ENCODE measurements around the gene ZDHHC3.
"Not testable (repeated sequence)": the region's sequence is repeated elsewhere in the genome, so short reads cannot be mapped to it uniquely, and the experiment has no call there.

ZDHHC3 gene

DNA sequence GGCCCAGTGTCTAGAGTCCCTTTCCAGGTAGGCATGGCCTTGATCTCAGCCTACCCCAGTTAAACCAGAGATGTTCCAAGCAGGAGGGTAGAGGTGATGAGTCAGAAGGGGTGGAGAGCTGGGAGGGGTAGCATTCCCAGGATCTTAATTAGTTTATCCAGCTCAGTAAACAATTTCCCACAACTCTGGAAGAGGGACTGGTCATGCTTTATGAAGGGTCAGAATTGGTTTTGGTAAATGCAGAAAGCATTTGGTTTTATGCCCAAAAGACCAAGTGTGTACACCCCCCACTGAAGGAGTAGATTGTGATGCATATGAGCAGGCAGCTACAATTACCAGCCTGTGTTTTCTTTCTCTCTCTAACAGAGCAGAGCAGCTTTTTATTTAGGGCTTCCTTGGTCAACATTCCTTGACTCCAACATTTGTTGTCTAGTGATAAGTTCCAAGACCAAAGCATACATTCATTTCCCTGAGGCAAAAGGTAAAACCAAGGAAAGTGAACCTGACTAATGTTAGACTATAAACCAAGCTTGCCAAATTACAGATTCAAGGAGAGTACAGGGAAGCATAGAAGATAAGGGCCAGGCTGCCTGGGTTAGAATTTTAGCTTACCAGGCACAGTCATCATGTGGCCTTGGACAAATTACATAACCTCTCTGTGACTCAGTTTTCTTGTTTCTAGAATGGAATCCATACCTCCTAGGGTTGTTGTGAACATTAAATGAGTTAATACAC lies 17.7 kb upstream of the ZDHHC3 start:
- DNase-seq: no peak

DNA sequence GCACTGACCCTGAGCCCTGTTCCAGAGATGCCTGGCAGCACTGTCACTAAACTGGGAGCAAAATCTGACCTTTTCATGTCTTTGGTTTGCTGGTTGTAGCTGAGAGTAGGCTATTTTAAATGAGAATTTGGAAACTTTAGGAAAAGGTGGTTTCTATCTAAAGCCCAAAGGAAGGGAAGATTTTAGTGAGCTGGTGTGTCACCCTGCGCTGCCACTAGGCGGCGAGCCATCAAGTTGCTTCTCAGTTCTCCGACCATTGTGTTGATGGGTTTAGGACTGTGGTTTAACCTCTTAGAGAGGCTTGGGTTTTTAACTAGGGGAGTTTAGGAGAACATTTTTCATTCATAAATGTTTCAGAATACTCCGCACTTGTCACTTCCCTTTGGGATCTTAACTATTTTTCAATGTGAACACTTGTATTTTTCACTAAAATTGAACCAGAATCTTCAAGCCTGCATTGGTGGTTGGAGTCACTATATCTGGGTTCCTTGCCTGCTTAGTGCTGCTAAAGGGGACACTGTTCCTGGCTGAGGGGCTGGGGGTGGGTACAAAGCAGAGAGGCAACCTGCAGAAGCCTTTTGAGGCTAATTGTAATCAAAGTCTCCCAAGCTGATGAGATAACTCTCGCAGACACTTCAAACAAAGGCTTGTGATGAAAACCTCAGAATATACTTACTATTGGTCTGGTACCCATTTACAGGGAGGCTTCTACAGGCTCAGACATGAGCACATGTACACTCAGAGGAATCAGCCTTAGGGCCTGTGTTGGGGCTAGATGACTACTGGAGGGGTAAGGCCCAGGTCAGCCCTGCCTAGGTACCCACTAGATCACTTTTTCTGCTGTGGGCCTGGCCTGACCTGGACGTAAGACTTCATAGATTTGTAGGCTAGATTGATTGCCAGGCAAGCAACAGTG lies 16.8 kb upstream of the ZDHHC3 start:
- DNase-seq: peak; percentile 28

DNA sequence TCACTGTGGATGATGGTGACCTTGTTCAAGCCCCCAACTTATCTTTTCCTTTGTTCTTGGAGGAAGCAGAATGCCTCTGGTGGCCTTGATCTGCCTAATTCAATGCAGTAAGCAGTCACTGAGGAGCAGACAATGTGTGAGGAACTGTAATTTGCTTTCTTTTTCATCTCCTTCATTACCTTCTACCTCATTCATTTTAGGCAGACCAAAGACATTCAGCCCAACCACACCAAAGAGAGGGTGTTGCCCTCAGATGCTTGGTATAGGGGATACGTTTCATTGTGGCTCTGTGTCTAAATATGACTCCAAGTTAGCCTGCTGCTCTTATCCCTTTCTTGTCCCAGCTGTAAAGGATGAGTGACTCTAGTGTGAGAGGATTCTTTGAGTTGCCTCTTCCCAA lies 15.4 kb upstream of the ZDHHC3 start:
- DNase-seq: no peak

DNA sequence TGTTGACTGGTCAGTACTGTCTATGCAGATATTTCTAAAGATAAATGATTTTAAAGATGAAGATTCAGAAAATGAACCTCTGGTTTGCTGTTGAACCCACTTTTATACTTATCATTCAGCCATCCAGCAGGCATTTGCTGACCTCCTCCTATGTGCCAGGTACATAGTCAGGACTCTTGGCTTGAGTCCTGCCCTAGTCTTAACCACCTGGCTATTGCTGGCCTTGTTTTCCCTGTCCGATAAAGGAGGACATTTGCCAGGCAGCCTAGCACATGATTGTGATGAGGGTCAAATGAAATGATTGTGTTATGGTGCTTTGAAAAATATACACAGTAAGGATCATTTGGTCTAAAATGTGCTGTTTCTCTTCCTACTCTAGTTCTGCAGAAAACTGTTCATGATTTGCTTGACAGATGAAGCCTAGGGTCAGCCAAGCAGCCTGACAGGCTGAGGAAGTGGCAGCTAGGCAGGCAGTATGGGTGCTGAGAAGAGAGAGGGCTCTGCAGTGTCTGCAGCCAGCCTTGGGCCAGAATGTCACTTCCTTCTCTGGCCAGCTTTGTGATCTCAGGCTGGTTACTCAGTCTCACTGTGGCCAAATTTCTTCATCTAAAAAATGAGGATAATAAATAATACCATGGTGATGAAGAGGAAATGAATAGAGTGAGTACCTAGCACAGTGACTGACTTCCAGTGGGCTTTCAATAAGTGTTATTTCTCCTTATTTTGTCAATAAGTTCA lies 13.8 kb upstream of the ZDHHC3 start:
- no peak for DNase-seq

DNA sequence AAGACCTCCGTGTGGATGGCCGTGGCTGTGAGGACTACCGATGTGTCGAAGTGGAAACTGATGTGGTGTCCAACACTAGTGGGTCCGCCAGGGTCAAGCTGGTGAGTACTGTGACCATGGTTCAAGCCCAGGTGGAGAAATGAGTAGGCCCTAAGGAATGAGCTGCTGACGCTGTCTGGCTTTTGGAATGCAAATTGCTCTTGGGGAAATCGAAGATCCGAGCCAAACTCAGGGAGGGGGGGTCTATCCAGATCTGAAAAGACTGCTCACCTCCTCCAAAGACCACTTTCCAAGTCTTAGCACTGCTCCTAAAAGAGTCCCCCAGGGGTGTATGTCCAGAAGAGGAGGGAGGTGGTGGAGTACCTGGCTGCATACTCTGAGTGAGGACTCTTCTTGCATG lies 13.2 kb upstream of the ZDHHC3 start:
- no peak for DNase-seq

DNA sequence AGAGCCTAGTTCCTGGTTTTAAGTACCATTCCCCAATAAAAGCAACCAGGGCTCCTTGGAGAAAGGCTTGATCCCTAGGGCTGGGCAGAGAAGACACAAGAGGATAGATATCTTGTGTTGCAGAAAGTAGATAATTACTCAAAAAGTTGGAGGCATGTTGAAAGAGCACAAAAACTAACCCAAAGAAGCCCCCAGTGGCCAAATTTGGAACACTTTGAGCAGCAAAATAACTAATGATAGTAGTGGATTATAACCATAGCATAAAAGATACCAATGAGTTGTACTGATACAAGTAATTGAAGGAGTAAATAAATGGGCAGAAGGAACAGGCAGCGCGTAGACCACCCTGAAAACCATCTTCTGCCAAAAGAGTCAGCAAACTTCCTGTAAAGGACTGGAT lies 12.1 kb upstream of the ZDHHC3 start:
- DNase-seq: no peak

DNA sequence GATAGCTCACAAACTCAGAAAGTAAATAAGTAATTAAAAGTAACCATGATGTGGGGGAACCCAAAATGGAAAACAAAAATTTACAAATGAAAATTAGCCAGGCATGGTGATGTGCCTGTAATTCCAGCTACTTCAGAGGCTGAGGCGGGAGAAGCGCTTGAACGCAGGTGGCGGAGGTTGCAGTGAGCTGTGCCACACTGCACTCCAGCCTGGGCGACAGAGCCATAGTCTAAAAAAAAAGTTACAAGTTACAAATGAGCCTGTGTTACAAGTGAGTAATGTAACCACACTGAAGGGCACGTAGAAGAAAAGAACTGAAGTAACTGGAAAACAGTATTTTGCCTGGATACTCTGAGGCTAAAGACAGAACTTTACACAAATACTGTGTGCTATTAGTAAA lies 11.4 kb upstream of the ZDHHC3 start:
- no peak for DNase-seq

DNA sequence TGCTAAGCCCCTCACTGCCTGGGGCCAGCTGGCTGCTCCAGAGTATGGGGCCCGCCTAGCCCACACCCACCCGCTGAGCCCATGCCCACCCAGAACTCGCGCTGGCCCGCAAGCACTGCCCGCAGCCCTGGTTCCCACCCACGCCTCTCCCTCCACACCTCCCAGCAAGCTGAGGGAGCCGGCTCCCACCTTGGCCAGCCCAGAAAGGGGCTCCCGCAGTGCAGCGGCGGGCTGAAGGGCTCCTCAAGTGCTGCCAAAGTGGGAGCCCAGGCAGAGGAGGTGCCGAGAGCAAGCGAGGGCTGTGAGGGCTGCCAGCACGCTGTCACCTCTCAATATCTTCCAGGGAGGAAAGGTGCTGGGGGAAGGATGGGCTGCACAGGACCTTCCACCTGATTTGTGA lies 10.4 kb upstream of the ZDHHC3 start:
- DNase-seq: not testable (repeated sequence)

DNA sequence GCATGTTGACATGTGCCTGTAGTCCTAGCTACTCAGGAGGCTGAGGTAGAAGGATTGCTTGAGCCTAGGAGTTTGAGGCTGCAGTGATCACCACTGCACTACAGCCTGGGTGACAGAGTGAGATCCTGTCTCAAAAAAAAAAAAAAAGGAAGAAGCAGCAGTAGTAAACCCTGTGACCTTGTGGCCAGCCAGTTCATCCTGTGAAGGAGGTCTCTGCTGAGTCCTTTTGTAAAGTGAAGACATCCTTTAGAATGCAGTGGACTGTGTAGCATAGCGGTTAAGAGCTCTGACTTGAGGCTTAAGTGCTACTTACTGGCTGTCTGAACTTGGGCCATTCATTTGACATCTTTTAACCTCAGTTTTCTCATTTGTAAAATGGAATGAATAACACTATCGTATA lies 8.4 kb upstream of the ZDHHC3 start:
- no peak for DNase-seq

DNA sequence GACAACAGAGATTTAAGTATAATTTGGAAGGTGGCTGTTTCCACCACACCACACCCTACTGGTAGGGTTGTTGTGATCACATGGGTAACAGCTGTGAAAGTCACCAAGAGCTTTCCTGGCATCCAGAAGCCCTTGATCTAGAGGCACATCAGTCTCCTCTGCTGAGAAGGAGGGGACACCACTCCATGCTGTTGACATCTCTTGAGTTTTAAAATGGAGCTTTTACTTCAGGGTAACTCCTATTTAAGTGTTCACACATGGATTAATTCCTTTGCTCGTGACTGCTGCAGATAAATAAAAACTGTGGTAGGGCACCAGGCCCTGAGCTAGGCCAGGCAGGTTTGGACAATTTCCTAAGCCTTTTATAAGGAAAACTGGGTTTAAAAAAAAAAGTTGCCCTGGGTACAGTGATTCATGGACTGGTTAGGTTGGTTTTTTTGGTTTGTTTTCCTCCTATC lies 7.5 kb upstream of the ZDHHC3 start:
- DNase-seq: no peak

DNA sequence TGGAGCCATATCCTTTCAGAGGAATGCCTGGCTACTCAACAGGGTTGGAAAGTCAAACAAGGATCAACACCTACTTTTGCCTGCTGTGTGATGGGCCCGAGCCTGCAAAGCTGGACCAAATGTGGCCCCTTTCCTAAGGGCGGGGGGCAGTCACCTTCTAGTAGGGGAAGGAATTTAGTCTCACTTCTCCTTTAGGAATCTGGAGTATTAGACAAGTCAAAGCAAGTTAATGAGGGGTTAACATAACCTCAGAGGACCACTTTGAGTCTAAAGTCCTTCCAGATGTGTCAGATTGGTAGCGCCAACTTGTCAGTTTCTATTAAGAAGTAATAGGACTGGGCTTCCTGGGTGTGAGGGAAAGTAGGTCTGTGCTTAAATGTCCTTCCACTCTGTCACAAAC lies 6.8 kb upstream of the ZDHHC3 start:
- DNase-seq: no peak

DNA sequence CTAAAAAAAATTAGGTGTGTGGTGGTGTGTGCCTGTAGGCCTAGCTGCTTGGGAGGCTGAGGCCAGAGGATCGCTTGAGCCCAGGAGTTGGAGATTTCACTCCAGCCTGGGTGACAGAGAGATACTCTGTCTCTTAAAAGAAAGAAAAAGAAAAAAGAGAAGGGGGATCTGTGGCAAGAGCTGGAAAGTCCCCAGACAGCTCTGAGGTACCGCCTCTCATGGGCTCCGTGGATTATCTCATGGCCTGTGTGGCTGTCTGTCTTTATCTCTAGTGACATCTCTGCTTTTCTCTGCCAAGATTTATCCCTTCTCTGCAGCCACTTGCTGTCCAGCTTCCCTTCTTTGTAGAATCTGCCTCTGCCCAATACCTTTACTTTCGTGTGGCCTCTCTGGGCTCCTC lies 5.8 kb upstream of the ZDHHC3 start:
- no peak for DNase-seq

DNA sequence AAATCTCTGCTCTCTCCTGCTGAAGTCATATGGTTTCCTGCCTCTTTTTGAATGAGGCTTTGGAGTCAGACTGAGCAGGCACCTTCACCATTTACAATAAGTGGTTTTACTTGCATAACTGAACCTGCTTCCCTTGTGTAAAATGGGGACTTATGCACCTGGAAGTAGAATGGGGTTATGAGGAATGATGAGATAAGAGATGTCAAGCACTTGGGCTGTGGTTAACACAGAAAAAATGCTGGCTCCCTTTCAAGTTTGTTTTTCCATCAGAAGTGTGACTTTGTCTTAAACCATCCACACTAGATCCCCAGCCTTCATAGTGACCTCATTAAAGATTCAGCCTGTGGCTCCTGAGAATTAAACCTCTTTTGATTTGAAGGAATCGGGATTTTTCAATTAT lies 5.2 kb upstream of the ZDHHC3 start:
- no peak for DNase-seq

DNA sequence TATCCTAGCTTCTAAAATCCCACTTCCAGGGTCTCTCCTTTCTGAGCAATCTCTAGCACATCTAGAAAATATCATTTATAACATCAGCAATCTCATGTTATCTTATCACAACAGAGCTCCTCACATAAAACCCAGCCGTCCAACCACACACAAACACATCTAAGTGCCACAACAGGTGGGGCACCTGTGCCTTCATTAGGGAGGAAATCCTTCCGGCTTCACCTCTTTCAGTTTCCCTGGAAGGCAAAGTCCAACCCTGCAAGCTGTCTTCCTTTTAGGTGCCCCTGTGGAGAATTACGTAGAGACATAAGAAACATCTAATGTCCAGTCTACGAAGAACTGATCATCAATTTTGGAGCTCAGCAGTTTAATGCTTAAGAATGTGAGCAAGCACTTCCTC lies 1.6 kb downstream of the ZDHHC3 start:
- no peak for DNase-seq

DNA sequence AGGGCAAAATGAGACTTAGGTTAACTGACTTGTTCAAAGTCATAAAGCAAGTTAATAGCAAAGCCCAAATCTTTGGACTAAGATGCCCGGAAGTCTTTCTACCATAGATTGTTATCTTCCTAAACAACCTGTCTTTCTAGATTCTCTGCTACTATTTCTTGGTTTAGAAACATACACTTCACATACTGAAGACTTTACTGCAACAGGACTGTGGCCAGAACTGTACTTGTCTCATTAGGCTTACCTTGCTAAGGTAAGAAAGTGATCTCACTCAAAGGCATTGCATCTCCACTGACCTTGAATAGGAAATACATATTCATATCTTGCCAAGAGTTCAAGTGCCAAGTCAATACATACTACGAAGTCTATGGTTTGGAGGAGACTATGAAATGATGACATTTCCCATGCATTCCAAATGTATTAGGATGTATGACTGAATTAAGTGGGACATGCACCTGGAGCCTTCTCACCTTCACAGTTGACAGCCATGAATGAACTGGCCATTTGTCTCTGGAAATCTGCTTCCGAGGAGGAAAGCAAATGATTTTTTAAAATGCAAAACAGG lies 5.0 kb downstream of the ZDHHC3 start:
- no peak for DNase-seq

DNA sequence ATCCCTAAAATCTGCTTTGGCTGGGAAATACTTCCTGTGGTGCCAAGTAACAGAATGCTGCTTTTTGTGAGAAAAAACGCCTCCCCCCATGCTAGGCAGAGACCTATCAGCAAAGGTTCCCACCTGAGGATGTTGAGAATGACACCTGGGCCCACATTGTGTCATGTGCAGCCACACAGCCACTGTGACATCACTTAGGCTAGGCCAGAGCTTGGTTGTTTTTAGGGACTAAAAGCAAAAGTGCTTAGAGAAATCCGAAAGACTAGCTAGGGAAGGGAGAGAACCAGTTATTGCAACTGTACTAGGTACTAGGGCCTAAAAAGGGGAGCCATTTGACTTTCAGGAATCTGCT lies 6.2 kb downstream of the ZDHHC3 start:
- no peak for DNase-seq

DNA sequence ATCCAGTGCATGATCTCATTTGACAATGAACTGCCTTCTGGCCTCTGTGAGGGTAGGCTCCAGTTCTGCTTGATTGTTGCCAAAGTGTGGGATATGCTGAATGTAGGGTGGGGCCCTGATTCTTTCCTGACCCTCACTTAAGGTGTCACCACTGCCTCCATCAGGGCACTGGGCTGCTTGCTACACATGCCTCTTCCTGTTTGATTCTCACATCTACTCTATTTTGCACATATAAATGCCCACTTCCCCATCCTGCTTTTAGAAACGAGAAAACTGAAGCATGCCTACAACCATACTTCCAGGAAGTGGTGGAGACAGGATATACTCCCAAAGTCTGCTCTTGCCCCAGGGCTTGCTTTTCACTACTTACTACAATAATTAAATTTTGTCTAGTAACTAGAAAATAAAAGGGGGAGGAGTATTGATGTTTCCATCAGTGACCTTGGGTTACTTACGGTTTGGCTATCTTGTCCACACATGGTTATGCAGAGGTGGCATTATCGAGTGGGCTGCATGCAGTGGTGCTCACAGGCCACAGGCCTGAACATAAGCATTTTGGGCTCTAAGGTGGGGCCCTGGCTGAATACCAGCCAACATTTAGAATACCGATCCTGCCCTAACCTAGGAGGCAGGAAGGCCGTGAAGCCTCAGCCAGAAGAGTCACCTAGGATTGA lies 6.7 kb downstream of the ZDHHC3 start:
- no peak for DNase-seq

DNA sequence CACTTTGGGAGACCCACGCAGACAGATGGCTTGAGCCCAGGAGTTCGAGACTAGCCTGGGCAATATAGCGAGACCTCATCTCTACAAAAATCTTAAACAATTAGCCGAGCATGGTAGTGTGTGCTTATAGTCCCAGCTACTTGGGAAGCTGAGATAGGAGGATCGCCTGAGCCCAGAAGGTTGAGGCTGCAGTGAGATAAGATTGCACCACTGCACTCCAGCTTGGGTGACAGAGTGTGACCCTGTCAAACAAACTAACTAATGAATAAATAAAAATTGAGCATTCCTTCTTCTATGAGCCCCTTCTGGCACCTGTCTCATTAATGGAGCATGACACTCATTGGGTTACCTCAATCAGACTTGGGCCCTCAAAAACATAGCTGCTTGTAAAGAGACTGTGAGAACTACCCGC lies 7.5 kb downstream of the ZDHHC3 start:
- no peak for DNase-seq

DNA sequence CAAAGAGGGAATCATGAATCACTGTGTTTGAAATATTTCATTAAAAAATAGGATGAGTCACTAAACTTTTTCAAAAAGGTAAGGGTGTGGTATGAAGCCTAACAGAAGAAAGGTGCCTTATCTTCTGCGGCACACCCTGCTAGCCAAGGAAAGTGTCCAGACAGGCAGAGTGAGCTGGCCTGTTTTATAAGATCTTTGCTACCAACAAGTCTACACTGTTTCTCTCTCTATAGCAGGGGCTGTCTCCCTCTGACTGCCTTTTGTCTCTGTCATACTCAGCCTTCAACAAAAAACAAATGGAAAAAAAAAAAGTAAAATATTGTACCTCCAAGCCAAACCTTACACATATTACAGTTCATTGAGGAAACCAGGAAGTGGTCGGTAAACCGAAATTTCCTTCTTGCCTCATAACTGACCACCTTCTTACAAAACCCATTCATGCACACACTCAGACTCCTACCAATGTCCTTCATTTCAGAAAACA lies 9.1 kb downstream of the ZDHHC3 start:
- DNase-seq: no peak

DNA sequence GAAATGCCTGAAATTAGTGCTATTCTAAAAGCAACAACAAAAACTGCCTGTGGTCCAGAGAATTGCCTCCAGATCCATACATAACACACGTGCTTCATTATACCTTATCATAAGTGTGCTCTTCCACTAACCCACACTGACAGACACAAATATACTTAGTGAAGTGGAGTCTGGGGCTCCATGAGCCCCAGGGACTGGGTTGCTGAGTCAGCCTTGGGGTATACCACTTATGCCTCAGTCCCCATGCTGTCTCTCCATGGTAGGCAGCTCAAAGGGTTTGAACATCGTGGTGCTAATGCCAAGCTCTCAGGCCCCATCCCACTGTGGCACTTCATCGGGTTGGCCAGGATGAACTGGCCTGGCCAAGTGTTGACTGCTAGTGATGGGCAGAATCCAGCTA lies 10.8 kb downstream of the ZDHHC3 start:
- DNase-seq: no peak

DNA sequence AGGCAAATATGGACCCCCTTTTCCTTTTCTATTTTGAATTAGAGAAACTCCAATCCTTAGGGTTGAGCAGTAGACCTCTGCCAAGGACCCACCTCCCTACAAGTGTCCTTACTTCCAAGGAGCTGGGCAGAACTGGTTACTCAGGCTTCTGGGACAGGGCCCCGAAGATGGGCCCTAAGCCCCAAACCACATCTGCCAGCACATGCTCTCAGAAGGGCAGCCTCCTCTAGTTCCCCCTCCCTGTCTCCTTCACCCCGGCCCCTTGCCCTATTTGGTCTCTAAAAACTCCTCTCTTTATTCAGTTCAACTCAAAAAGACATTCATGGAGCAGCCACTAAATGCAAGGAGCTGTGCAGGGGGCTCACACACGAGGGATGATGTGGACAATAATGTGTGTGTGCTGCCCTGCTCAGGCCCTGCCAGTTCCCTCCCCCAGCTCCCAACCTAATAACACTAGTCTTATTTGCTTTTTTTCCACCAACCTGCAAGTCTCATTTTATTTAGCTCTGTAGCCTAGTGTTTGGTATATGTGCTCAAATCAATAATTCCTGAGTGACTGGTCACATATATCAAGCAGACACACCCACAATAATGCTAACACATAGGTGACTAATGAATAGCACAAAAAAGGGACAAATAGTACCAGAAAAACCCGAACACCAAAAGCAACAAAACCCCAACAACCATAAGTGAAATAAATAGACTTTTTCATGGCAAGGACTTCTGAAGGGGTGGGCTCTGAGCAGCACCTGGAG lies 12.2 kb downstream of the ZDHHC3 start:
- no peak for DNase-seq
